ENCODE data around the gene ST7L. TPM values are rescaled to one million over a fixed set of nuclear protein-coding genes. Genes with fewer than 3 reads are reported as not detected.

The ST7L gene
- total and polyA plus RNA-seq, 2 of the 4 experiments (the other 2 are of a cell fraction), result 7.7 to 14.7 TPM

- CTCF ChIA-PET, result no interaction called here
- TF ChIP-seq POLR2A (IDR thresholded peaks at IDR 0.05; ENCODE audit: low read depth, low read length) (no peak), MXI1 (IDR thresholded peaks at IDR 0.05; ENCODE audit: borderline replicate concordance, low read depth, low read length) (no peak), NFE2L2 (IDR thresholded peaks at IDR 0.05; ENCODE audit: low read depth, low read length) (no peak), RCOR1 (IDR thresholded peaks at IDR 0.05; ENCODE audit: insufficient replicate concordance, low read length) (no peak), USF2 (IDR thresholded peaks at IDR 0.05; ENCODE audit: low read depth, low read length) (no peak), RAD21 (IDR thresholded peaks at IDR 0.05; ENCODE audit: low read length) (no peak), MAZ (IDR thresholded peaks at IDR 0.05; ENCODE audit: borderline replicate concordance, low read depth, low read length) (no peak), ELK1 (IDR thresholded peaks at IDR 0.05; ENCODE audit: borderline replicate concordance, low read depth, low read length) (no peak), CHD1 (IDR thresholded peaks at IDR 0.05; ENCODE audit: low read depth, low read length) (no peak), CTCF (conservative IDR thresholded peaks at IDR 0.05; ENCODE audit: low read depth, low read length) (no peak), CEBPB (IDR thresholded peaks at IDR 0.05; ENCODE audit: low read depth, low read length) (no peak), RFX5 (IDR thresholded peaks at IDR 0.05; ENCODE audit: low read depth, low read length) (no peak), BHLHE40 (IDR thresholded peaks at IDR 0.05; ENCODE audit: low read depth, low read length) (no peak), SMC3 (IDR thresholded peaks at IDR 0.05; ENCODE audit: low read depth, low read length) (no peak), MAFK (IDR thresholded peaks at IDR 0.05; ENCODE audit: low read depth, low read length) (no peak), FOS (IDR thresholded peaks at IDR 0.05; ENCODE audit: low read depth, low read length) (no peak)
- no peak overlapping the region for H4K8ac ChIP-seq (ENCODE audit: low read depth in 2 of 2, low read length in 2 of 2)
- H3K4ac ChIP-seq (ENCODE audit: low read depth, low read length), result no peak overlapping the region
- H3K9me3 ChIP-seq (ENCODE audit: control insufficient read depth, insufficient read depth, low read length), result no peaks in the 10 kb centered on the region
- H3K27me3 ChIP-seq (ENCODE audit: control insufficient read depth, insufficient read depth, low read length), result no peaks in the 10 kb centered on the region
- no peak overlapping the region for H3K23ac ChIP-seq (ENCODE audit: low read depth, low read length)
- H3K4me3 ChIP-seq (ENCODE audit: insufficient read depth, low read depth, low read length), result no peak overlapping the region
- no peaks in the 10 kb centered on the region for H4K20me1 ChIP-seq (ENCODE audit: insufficient read depth, low read length)
- DNase-seq (peak; percentile 23), ATAC-seq (ENCODE audit: low read depth) (no peak)
- H3K4me1 ChIP-seq (ENCODE audit: control insufficient read depth, insufficient read depth, low read length), result peaks cover 6% of the 10 kb centered on the region
- H2AFZ ChIP-seq (replicated peaks; ENCODE audit: low read length, poor library complexity), result no peak overlapping the region
- no peak overlapping the region for H2AK9ac ChIP-seq (replicated peaks; ENCODE audit: low read depth, low read length, poor library complexity)
- H4K5ac ChIP-seq (ENCODE audit: low read depth, low read length), result no peak overlapping the region
- H3K36me3 ChIP-seq (ENCODE audit: control insufficient read depth, insufficient read depth, low read length), result peaks cover 12% of the 10 kb centered on the region
- H3K18ac ChIP-seq (ENCODE audit: low read depth, low read length), result no peak overlapping the region
- no TSS peak for BruUV-seq (replicated peaks)
- no peak overlapping the region for H2BK5ac ChIP-seq (ENCODE audit: low read depth, low read length, poor library complexity, severe bottlenecking)
- H3K9ac ChIP-seq (ENCODE audit: low read depth, low read length), result no peak overlapping the region
- in situ Hi-C loops (cut with MboI; ENCODE audit: low sequenced_read_pairs), result no loop called here
- no peak overlapping the region for H2BK15ac ChIP-seq (ENCODE audit: low read depth, low read length)
- H3K56ac ChIP-seq (ENCODE audit: extremely low read depth, insufficient read depth, low read length), result no peak overlapping the region
- H3K14ac ChIP-seq (replicated peaks; ENCODE audit: low read depth, low read length), result no peak overlapping the region
- no peak overlapping the region for H2BK120ac ChIP-seq (ENCODE audit: low read depth, low read length)
- no peak overlapping the region for H2AK5ac ChIP-seq (ENCODE audit: low read depth, low read length)
- H3K9me1 ChIP-seq (ENCODE audit: insufficient read depth, low read length), result no peaks in the 10 kb centered on the region
- intact Hi-C loops (cut with micrococcal nuclease), result no loop called here
- H3K79me1 ChIP-seq (ENCODE audit: low read depth in 1 of 2, low read length in 2 of 2), result peaks cover 2 to 4% of the 10 kb centered on the region in 2 experiments; a peak in 2 of 4 replicates
- no peak overlapping the region for H2BK20ac ChIP-seq (ENCODE audit: low read depth, low read length)
- no peak overlapping the region for H4K91ac ChIP-seq (ENCODE audit: insufficient read depth, low read depth, low read length)
- POLR2A ChIA-PET (ENCODE audit: unreplicated experiment), result no interaction called here
- H3K4me2 ChIP-seq (ENCODE audit: low read depth, low read length), result no peak overlapping the region
- dilution Hi-C loops (cut with HindIII; ENCODE audit: low sequenced_read_pairs, unreplicated experiment), result no loop called here
- H3K27ac ChIP-seq (ENCODE audit: insufficient read depth, low read length), result no peak overlapping the region
Observed at GRCh38 chr1:112581586-112582192, 37.3 kb downstream of the ST7L start.

All from IMR-90 (cell line).